A673 (cell line): ENCODE results near the gene GLUD2. TPM values are rescaled to one million over a fixed set of nuclear protein-coding genes. Genes with fewer than 3 reads are reported as not detected.
A peak's percentile ranks its signal among the peaks of the same experiment; 100 is the strongest.
"Not testable (repeated sequence)": the region's sequence is repeated elsewhere in the genome, so short reads cannot be mapped to it uniquely, and the experiment has no call there.

Source experiments
- Bru-seq: library from RNA; stranded (reverse); fragments of 400-500 nt; gene quantifications from one replicate; lab custom pipeline; 2021; lab: Mats Ljungman, UMichigan
- BruChase-seq, 2 experiments: library from RNA; stranded (reverse); fragments of 400-500 nt; gene quantifications; one replicate each; lab custom pipeline; 2021; lab: Mats Ljungman, UMichigan
- BruUV-seq: library from RNA; stranded (reverse); fragments of 400-500 nt; replicated peaks from 2 replicates; lab custom pipeline; 2021; lab: Mats Ljungman, UMichigan
- CTCF ChIA-PET: fragments of 300-600 bp; sonication (Branson Sonifier 250); formaldehyde crosslinking; loops from one replicate; lab custom pipeline; 2022; ENCODE audit warnings: antibody characterized with exemption; lab: Charles Lee
- POLR2A ChIA-PET: fragments of 300-600 bp; sonication (Branson Sonifier 250); formaldehyde crosslinking; loops from one replicate; lab custom pipeline; 2022; ENCODE audit warnings: antibody characterized with exemption; ENCODE audit not compliant: low non-redundant PET; lab: Charles Lee
- DNase-seq: peaks from one replicate; pipeline ENCODE4 v3.0.0-alpha.2; 2015; ENCODE audit warnings: low spot score
- H3K27ac ChIP-seq: fragments of 200-600 bp; sonication (generic); 2 replicates; pipeline ENCODE4 v1.5.1; 2016; ENCODE audit warnings: mixed run types, low read depth, mild to moderate bottlenecking, mixed read lengths, antibody characterized with exemption, low read length; ENCODE audit not compliant: poor library complexity, severe bottlenecking
- H3K27me3 ChIP-seq: fragments of 200-600 bp; sonication (generic); replicated peaks from 2 replicates; pipeline ENCODE4 v1.6.1; 2017; ENCODE audit warnings: mixed run types, low read depth, mild to moderate bottlenecking, mixed read lengths, antibody characterized with exemption, low read length; ENCODE audit not compliant: insufficient read depth, poor library complexity
- H3K36me3 ChIP-seq: fragments of 200-600 bp; sonication (generic); 2 replicates; pipeline ENCODE4 v1.6.1; 2016; ENCODE audit warnings: mixed run types, mild to moderate bottlenecking, mixed read lengths, antibody characterized with exemption, low read length; ENCODE audit not compliant: insufficient read depth, poor library complexity, severe bottlenecking
- H3K4me1 ChIP-seq: fragments of 200-600 bp; sonication (generic); 2 replicates; pipeline ENCODE4 v1.6.1; 2017; ENCODE audit warnings: mixed run types, mild to moderate bottlenecking, mixed read lengths, antibody characterized with exemption, low read length; ENCODE audit not compliant: insufficient read depth, poor library complexity, severe bottlenecking
- H3K4me3 ChIP-seq: fragments of 200-600 bp; sonication (generic); 2 replicates; pipeline ENCODE4 v1.5.1; 2016; ENCODE audit warnings: low read depth, mixed run types, mild to moderate bottlenecking, mixed read lengths, low read length; ENCODE audit not compliant: poor library complexity, severe bottlenecking
- H3K9me3 ChIP-seq: fragments of 200-600 bp; sonication (generic); 2 replicates; pipeline ENCODE4 v1.6.1; 2016; ENCODE audit warnings: mixed run types, low read depth, mild to moderate bottlenecking, mixed read lengths, antibody characterized with exemption, low read length; ENCODE audit not compliant: poor library complexity, severe bottlenecking
- CTCF ChIP-seq: fragments of 300-800, 200-600 bp; sonication (generic); conservative IDR thresholded peaks from 2 replicates; pipeline ENCODE4 v1.5.1; 2017; ENCODE audit warnings: low read depth, mild to moderate bottlenecking, antibody characterized with exemption, low read length, moderate library complexity, mixed read lengths
- EZH2 ChIP-seq: fragments of 200-600 bp; sonication (generic); IDR thresholded peaks from 2 replicates; pipeline ENCODE4 v1.6.1; 2017; ENCODE audit warnings: borderline replicate concordance, low read depth, mild to moderate bottlenecking, mixed read lengths, antibody characterized with exemption, low read length; ENCODE audit not compliant: poor library complexity, severe bottlenecking
- intact Hi-C: fragments of 100-400 bp; cut with micrococcal nuclease; formaldehyde crosslinking; loops from one replicate; pipeline ENCODE4 v1.10.0; 2022; ENCODE audit not compliant: unreplicated experiment
- long read RNA-seq: library from polyadenylated mRNA; stranded (forward); transcript quantifications from one replicate; pipeline ENCODE4 v2.0.0, GENCODE V29; 2022
- total RNA-seq: library from RNA; stranded (reverse); gene quantifications from 2 replicates; pipeline ENCODE4 v1.2.3, GENCODE V29; 2021

Gene GLUD2
- 0.47 and 0.63 TPM in 2 replicates for total RNA-seq
- not detected for Bru-seq, nascent RNA
- BruChase-seq, experiment 1, labeled RNA remaining after a 2-hour chase, result percentile 30 among the genes with signal in this experiment
- percentile 37 among the genes with signal in this experiment for BruChase-seq, experiment 2, labeled RNA remaining after a 6-hour chase
- long read RNA-seq, result 0 reads

- CTCF ChIA-PET, H3K27me3 ChIP-seq, H3K36me3 ChIP-seq, intact Hi-C loops, BruUV-seq, POLR2A ChIA-PET, H3K27ac ChIP-seq, H3K9me3 ChIP-seq, H3K4me1 ChIP-seq, DNase-seq: not testable (repeated sequence)
- TF ChIP-seq CTCF, result peak; percentile 34; the same call in 1 of the 2 replicates
- peak within 1 kb of the TSS; percentile 29 for H3K4me3 ChIP-seq
Measured at GRCh38 chrX:121047441-121048419, at the start of gene GLUD2. TSS of gene GLUD2 (plus strand) at chrX:121047610. CDS start at chrX:121047685, 75 bp downstream.

GRCh38 chrX:120999413-120999812 is 48.0 kb upstream of the GLUD2 start:
- no TSS peak for BruUV-seq
- H3K4me1 ChIP-seq, result no peaks in the 10 kb centered on the region
- ChIA-PET POLR2A (no interaction called here), CTCF (no interaction called here)
- no peak overlapping the region for H3K27ac ChIP-seq
- no peak for DNase-seq
- no peaks in the 10 kb centered on the region for H3K9me3 ChIP-seq
- H3K36me3 ChIP-seq, result no peaks in the 10 kb centered on the region
- TF ChIP-seq CTCF (no peak), EZH2 (no peak)
- intact Hi-C loops, result no loop called here
- no peaks in the 10 kb centered on the region for H3K27me3 ChIP-seq
- no peak overlapping the region for H3K4me3 ChIP-seq

GRCh38 chrX:121000589-121000988 is 46.8 kb upstream of the GLUD2 start:
- TF ChIP-seq EZH2 (no peak), CTCF (peak; percentile 47)
- BruUV-seq, result no TSS peak
- intact Hi-C loops, result no loop called here

More at GRCh38 chrX:121000589-121000988, 46.8 kb upstream of the GLUD2 start:
- Histone ChIP-seq H3K4me3 (no peak overlapping the region), H3K36me3 (no peaks in the 10 kb centered on the region), H3K9me3 (no peaks in the 10 kb centered on the region), H3K27me3 (no peaks in the 10 kb centered on the region), H3K4me1 (no peaks in the 10 kb centered on the region), H3K27ac (no peak overlapping the region)
- POLR2A ChIA-PET, result no interaction called here
- peak; percentile 44 for DNase-seq
- CTCF ChIA-PET, result no interaction called here
